Thyroid gland (tissue), 4 donors: ENCODE measurements around the gene PRIM1.

ENCODE experiments used
- POLR2A ChIP-seq, 2 donors: fragments of 450-650 bp; IDR thresholded peaks; one replicate each; pipeline ENCODE4 v1.6.1; 2017; ENCODE audit warnings: antibody characterized with exemption in 2 of 2, mild to moderate bottlenecking in 2 of 2, moderate library complexity in 1 of 2
- TF ChIP-seq, protein P1 (sequence below), 6 experiments: fragments of 200-600 bp in 3 of 6; fragments of 450-650 bp in 3 of 6; sonication (generic) in 3 of 6; IDR thresholded peaks; one replicate each; pipeline ENCODE4 v1.5.1; 2016 to 2019; ENCODE audit warnings: antibody characterized with exemption in 6 of 6, mild to moderate bottlenecking in 2 of 6, inconsistent platforms in 1 of 6, moderate library complexity in 1 of 6

- TF ChIP-seq POLR2A (IDR thresholded peaks at IDR 0.05) = no peak
- TF ChIP-seq, protein P1, sequence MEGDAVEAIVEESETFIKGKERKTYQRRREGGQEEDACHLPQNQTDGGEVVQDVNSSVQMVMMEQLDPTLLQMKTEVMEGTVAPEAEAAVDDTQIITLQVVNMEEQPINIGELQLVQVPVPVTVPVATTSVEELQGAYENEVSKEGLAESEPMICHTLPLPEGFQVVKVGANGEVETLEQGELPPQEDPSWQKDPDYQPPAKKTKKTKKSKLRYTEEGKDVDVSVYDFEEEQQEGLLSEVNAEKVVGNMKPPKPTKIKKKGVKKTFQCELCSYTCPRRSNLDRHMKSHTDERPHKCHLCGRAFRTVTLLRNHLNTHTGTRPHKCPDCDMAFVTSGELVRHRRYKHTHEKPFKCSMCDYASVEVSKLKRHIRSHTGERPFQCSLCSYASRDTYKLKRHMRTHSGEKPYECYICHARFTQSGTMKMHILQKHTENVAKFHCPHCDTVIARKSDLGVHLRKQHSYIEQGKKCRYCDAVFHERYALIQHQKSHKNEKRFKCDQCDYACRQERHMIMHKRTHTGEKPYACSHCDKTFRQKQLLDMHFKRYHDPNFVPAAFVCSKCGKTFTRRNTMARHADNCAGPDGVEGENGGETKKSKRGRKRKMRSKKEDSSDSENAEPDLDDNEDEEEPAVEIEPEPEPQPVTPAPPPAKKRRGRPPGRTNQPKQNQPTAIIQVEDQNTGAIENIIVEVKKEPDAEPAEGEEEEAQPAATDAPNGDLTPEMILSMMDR (IDR thresholded peaks at IDR 0.05) = no peak
Observed at GRCh38 chr12:56724701-56724971, 27.5 kb downstream of the PRIM1 start.
